Measurements from ENCODE around the gene PNP. TPM values are rescaled to one million over a fixed set of nuclear protein-coding genes. Genes with fewer than 3 reads are reported as not detected.

Gene PNP
- total RNA-seq, 2 experiments from 2014 or later, result 120 to 128 TPM

GRCh38 chr14:20516921-20517320 is 47.7 kb downstream of the PNP start:
- Histone ChIP-seq H3K4me1 (ENCODE audit: insufficient read depth, low read length, poor library complexity, severe bottlenecking) (no peaks in the 10 kb centered on the region), H3K9me2 (ENCODE audit: insufficient read depth, low read length) (no peaks in the 10 kb centered on the region), H3K36me3 (ENCODE audit: insufficient read depth, low read length) (no peaks in the 10 kb centered on the region), H3K4me2 (ENCODE audit: low read length) (no peak overlapping the region), H4K20me1 (ENCODE audit: insufficient read depth, low read length) (no peaks in the 10 kb centered on the region), H3K27ac (ENCODE audit: low read depth, low read length, poor library complexity, severe bottlenecking) (no peak overlapping the region), H3K9me3 (ENCODE audit: low read length) (no peaks in the 10 kb centered on the region), H3K4me3 (ENCODE audit: low read depth, low read length, poor library complexity, severe bottlenecking) (no peak overlapping the region), H2AFZ (ENCODE audit: low read length) (no peak overlapping the region), H3K79me2 (ENCODE audit: insufficient read depth, low read depth, low read length) (no peaks in the 10 kb centered on the region)
- CTCF ChIA-PET (ENCODE audit: unreplicated experiment), result no interaction called here
- DNase-seq (ENCODE audit: low spot score), result no peak
- TF ChIP-seq EZH2phosphoT487 (IDR thresholded peaks at IDR 0.05; ENCODE audit: borderline replicate concordance, low read depth, low read length), result no peak
- TF ChIP-seq CTCF (conservative IDR thresholded peaks at IDR 0.05; ENCODE audit: low read length), result no peak
- no TSS peak for BruUV-seq (replicated peaks)
- intact Hi-C loops (cut with micrococcal nuclease; ENCODE audit: unreplicated experiment), result no loop called here
- POLR2A ChIA-PET, result no interaction called here

DNA sequence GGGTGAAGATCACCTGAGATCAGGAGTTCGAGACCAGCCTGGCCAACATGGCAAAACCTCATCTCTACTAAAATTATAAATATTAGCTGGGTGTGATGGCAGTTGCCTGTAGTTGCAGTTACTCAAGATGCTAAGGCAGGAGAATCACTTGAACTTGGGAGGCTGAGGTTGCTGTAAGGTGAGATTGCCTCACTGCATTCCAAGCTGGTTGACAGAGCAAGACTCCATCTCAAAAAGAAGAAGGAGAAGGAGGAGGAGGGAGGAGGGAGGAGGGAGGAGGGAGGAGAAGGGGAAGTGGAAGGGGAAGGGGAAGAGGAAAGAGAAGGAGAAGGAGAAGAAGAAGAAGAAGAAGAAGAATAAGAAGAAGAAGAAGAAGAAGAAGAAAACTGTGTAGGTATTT is 53.1 kb downstream of the PNP start:
- CTCF ChIA-PET (ENCODE audit: unreplicated experiment), result no interaction called here

DNA sequence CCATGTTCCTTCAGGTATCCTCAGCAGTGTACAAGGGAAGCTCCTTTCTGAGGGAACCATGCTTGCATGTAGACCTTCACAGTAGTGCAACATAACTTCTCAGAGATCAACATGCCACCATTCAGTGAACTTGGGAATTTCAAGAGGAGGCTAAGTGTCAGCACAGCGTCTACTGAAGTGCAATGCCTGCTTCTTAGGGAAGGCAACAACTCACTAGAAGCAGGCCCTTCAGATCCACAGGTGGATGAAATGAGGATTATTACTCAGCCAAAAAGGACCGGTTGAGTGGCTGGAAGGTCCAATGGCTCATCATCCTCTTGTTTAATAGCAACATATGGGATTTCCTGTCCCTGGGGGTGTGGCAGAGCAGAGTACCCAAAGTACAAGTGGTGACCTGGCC is 54.8 kb downstream of the PNP start:
- Histone ChIP-seq H3K9me3 (ENCODE audit: low read length) (no peaks in the 10 kb centered on the region), H3K4me2 (ENCODE audit: low read length) (no peak overlapping the region), H2AFZ (ENCODE audit: low read length) (no peak overlapping the region), H3K9me2 (ENCODE audit: insufficient read depth, low read length) (no peaks in the 10 kb centered on the region), H3K4me1 (ENCODE audit: insufficient read depth, low read length, poor library complexity, severe bottlenecking) (no peaks in the 10 kb centered on the region), H4K20me1 (ENCODE audit: insufficient read depth, low read length) (no peaks in the 10 kb centered on the region), H3K4me3 (ENCODE audit: low read depth, low read length, poor library complexity, severe bottlenecking) (no peak overlapping the region), H3K27ac (ENCODE audit: low read depth, low read length, poor library complexity, severe bottlenecking) (no peak overlapping the region), H3K36me3 (ENCODE audit: insufficient read depth, low read length) (no peaks in the 10 kb centered on the region), H3K79me2 (ENCODE audit: insufficient read depth, low read depth, low read length) (no peaks in the 10 kb centered on the region)
- BruUV-seq (replicated peaks), result no TSS peak
- no peak for TF ChIP-seq CTCF (conservative IDR thresholded peaks at IDR 0.05; ENCODE audit: low read length)
- TF ChIP-seq EZH2phosphoT487 (IDR thresholded peaks at IDR 0.05; ENCODE audit: borderline replicate concordance, low read depth, low read length), result no peak
- no peak for DNase-seq (ENCODE audit: low spot score)
- CTCF ChIA-PET (ENCODE audit: unreplicated experiment), result no interaction called here
- intact Hi-C loops (cut with micrococcal nuclease; ENCODE audit: unreplicated experiment), result no loop called here
- POLR2A ChIA-PET, result interaction anchor here (0.8 kb wide), 1 partner anchor 231 kb away, joined by 3 read pairs; no protein-coding TSS in a partner anchor

More for the DNA sequence above, 53.1 kb downstream of the PNP start:
- H3K4me1 ChIP-seq (ENCODE audit: insufficient read depth, low read length, poor library complexity, severe bottlenecking), result no peaks in the 10 kb centered on the region
- no peaks in the 10 kb centered on the region for H3K9me2 ChIP-seq (ENCODE audit: insufficient read depth, low read length)
- H2AFZ ChIP-seq (ENCODE audit: low read length), result no peak overlapping the region
- H4K20me1 ChIP-seq (ENCODE audit: insufficient read depth, low read length), result no peaks in the 10 kb centered on the region
- no peaks in the 10 kb centered on the region for H3K36me3 ChIP-seq (ENCODE audit: insufficient read depth, low read length)
- intact Hi-C loops (cut with micrococcal nuclease; ENCODE audit: unreplicated experiment), result no loop called here
- BruUV-seq (replicated peaks), result no TSS peak
- no peak overlapping the region for H3K4me2 ChIP-seq (ENCODE audit: low read length)
- no peak overlapping the region for H3K27ac ChIP-seq (ENCODE audit: low read depth, low read length, poor library complexity, severe bottlenecking)
- no peaks in the 10 kb centered on the region for H3K9me3 ChIP-seq (ENCODE audit: low read length)
- TF ChIP-seq CTCF (conservative IDR thresholded peaks at IDR 0.05; ENCODE audit: low read length), result no peak
- TF ChIP-seq EZH2phosphoT487 (IDR thresholded peaks at IDR 0.05; ENCODE audit: borderline replicate concordance, low read depth, low read length), result no peak
- DNase-seq (ENCODE audit: low spot score), result no peak
- no peaks in the 10 kb centered on the region for H3K79me2 ChIP-seq (ENCODE audit: insufficient read depth, low read depth, low read length)
- H3K4me3 ChIP-seq (ENCODE audit: low read depth, low read length, poor library complexity, severe bottlenecking), result no peak overlapping the region
- POLR2A ChIA-PET, result no interaction called here

Other genes starting within 250 kb of the PNP start
- not detected in 2 replicates for gene OR11H6, start 245.7 kb upstream of the PNP start, total RNA-seq (2014; rRNA removed; shearing (Covaris generic))
- gene OR11H6, start 245.7 kb upstream of the PNP start, total RNA-seq (2022), result not detected in 2 replicates
- gene OR11H7, start 240.4 kb upstream of the PNP start, total RNA-seq (2014; rRNA removed; shearing (Covaris generic)), result not detected in 2 replicates
- not detected in 2 replicates for gene OR11H7, start 240.4 kb upstream of the PNP start, total RNA-seq (2022)
- not detected in 2 replicates for gene OR11H4, start 230.1 kb upstream of the PNP start, total RNA-seq (2014; rRNA removed; shearing (Covaris generic))
- not detected in 2 replicates for gene OR11H4, start 230.1 kb upstream of the PNP start, total RNA-seq (2022)
- gene TTC5, start 163.5 kb upstream of the PNP start, total RNA-seq (2014; rRNA removed; shearing (Covaris generic)), result 14.9 and 17.9 TPM in 2 replicates
- 20.3 and 21.0 TPM in 2 replicates for gene TTC5, start 163.5 kb upstream of the PNP start, total RNA-seq (2022)
- gene CCNB1IP1, start 136.1 kb upstream of the PNP start, total RNA-seq (2014; rRNA removed; shearing (Covaris generic)), result 56.6 and 58.5 TPM in 2 replicates
- 46.5 and 51.3 TPM in 2 replicates for gene CCNB1IP1, start 136.1 kb upstream of the PNP start, total RNA-seq (2022)
- 44.4 and 45.3 TPM in 2 replicates for gene PARP2, start 125.8 kb upstream of the PNP start, total RNA-seq (2014; rRNA removed; shearing (Covaris generic))
- gene PARP2, start 125.8 kb upstream of the PNP start, total RNA-seq (2022), result 55.4 and 59.1 TPM in 2 replicates
- 12.9 and 13.4 TPM in 2 replicates for gene TEP1, start 55.9 kb upstream of the PNP start, total RNA-seq (2014; rRNA removed; shearing (Covaris generic))
- 26.8 and 31.1 TPM in 2 replicates for gene TEP1, start 55.9 kb upstream of the PNP start, total RNA-seq (2022)
- 0.08 TPM in 1 of 2 replicates, not detected in the other for gene KLHL33, start 33.2 kb upstream of the PNP start, total RNA-seq (2014; rRNA removed; shearing (Covaris generic))
- 0.09 and 0.11 TPM in 2 replicates for gene KLHL33, start 33.2 kb upstream of the PNP start, total RNA-seq (2022)
- 85.2 and 86.6 TPM in 2 replicates for gene OSGEP, start 14.6 kb upstream of the PNP start, total RNA-seq (2014; rRNA removed; shearing (Covaris generic))
- 68.8 and 76.6 TPM in 2 replicates for gene OSGEP, start 14.6 kb upstream of the PNP start, total RNA-seq (2022)
- 110 and 117 TPM in 2 replicates for gene APEX1, start 14.2 kb upstream of the PNP start, total RNA-seq (2014; rRNA removed; shearing (Covaris generic))
- gene APEX1, start 14.2 kb upstream of the PNP start, total RNA-seq (2022), result 175 and 203 TPM in 2 replicates
- 23.3 and 26.9 TPM in 2 replicates for gene PIP4P1, start 8.0 kb upstream of the PNP start, total RNA-seq (2014; rRNA removed; shearing (Covaris generic))
- gene PIP4P1, start 8.0 kb upstream of the PNP start, total RNA-seq (2022), result 43.6 and 44.7 TPM in 2 replicates
- not detected in 2 replicates for gene RNASE10, start 36.1 kb downstream of the PNP start, total RNA-seq (2014; rRNA removed; shearing (Covaris generic))
- 1.5 and 1.7 TPM in 2 replicates for gene RNASE10, start 36.1 kb downstream of the PNP start, total RNA-seq (2022)
- gene RNASE9, start 91.6 kb downstream of the PNP start, total RNA-seq (2014; rRNA removed; shearing (Covaris generic)), result not detected in 2 replicates
- not detected in 2 replicates for gene RNASE9, start 91.6 kb downstream of the PNP start, total RNA-seq (2022)
- not detected in 2 replicates for gene RNASE11, start 118.6 kb downstream of the PNP start, total RNA-seq (2014; rRNA removed; shearing (Covaris generic))
- gene RNASE11, start 118.6 kb downstream of the PNP start, total RNA-seq (2022), result not detected in 2 replicates
- not detected in 2 replicates for gene RNASE12, start 122.0 kb downstream of the PNP start, total RNA-seq (2014; rRNA removed; shearing (Covaris generic))
- gene RNASE12, start 122.0 kb downstream of the PNP start, total RNA-seq (2022), result not detected in 2 replicates
- not detected in 2 replicates for gene OR6S1, start 172.3 kb downstream of the PNP start, total RNA-seq (2014; rRNA removed; shearing (Covaris generic))
- gene OR6S1, start 172.3 kb downstream of the PNP start, total RNA-seq (2022), result not detected in 2 replicates
- gene RNASE4, start 215.2 kb downstream of the PNP start, total RNA-seq (2014; rRNA removed; shearing (Covaris generic)), result not detected in 2 replicates
- gene RNASE4, start 215.2 kb downstream of the PNP start, total RNA-seq (2022), result not detected in 2 replicates
- not detected in 2 replicates for gene ANG, start 219.4 kb downstream of the PNP start, total RNA-seq (2014; rRNA removed; shearing (Covaris generic))
- not detected in 2 replicates for gene ANG, start 219.4 kb downstream of the PNP start, total RNA-seq (2022)

Data from OCI-LY7 (cell line).